ENCODE results near the gene MRPS30. TPM values are rescaled to one million over a fixed set of nuclear protein-coding genes. Genes with fewer than 3 reads are reported as not detected.

The MRPS30 gene
- total RNA-seq, 1 experiment from 2014 or later = 101 TPM

- CTCF ChIA-PET = interaction anchor here (1.9 kb wide), 1 partner anchor 915 kb away, joined by 4 read pairs; no protein-coding TSS in a partner anchor
- Histone ChIP-seq H3K27ac (ENCODE audit: low read depth, low read length) (no peak overlapping the region), H3K9ac (ENCODE audit: low read length) (no peak overlapping the region), H3K4me2 (ENCODE audit: low read length) (no peak overlapping the region), H3K4me1 (ENCODE audit: control insufficient read depth in 1 of 2, insufficient read depth in 2 of 2, low read length in 2 of 2) (no peaks in the 10 kb centered on the region), H2AFZ (ENCODE audit: low read depth, low read length, poor library complexity, severe bottlenecking) (no peak overlapping the region), H3K4me3 (replicated peaks in 1 of 2; ENCODE audit: low read depth in 1 of 2, low read length in 2 of 2) (no peak overlapping the region), H4K20me1 (ENCODE audit: insufficient read depth) (no peaks in the 10 kb centered on the region), H3K79me2 (ENCODE audit: insufficient read depth, low read length) (no peaks in the 10 kb centered on the region), H3K9me3 (ENCODE audit: control insufficient read depth in 1 of 2, insufficient read depth in 1 of 2, low read depth in 1 of 2, low read length in 2 of 2) (no peaks in the 10 kb centered on the region), H3K36me3 (ENCODE audit: control insufficient read depth in 1 of 2, insufficient read depth in 2 of 2, low read length in 2 of 2) (no peaks in the 10 kb centered on the region), H3K27me3 (ENCODE audit: insufficient read depth, low read length) (no peaks in the 10 kb centered on the region), H3K9me2 (ENCODE audit: insufficient read depth) (no peaks in the 10 kb centered on the region)
- no peak for DNase-seq (ENCODE audit: low read depth, low spot score)
- POLR2A ChIA-PET = no interaction called here
- intact Hi-C loops (cut with micrococcal nuclease) = loop anchor here (5.0 kb wide), 2 partner anchors 177 to 912 kb away; no protein-coding TSS in a partner anchor
- no peak for ATAC-seq
- RAD21 ChIA-PET (ENCODE audit: low non-redundant PET in 1 of 2, low total read pairs in 2 of 2, uncharacterized antibody in 2 of 2, unreplicated experiment in 2 of 2) = no interaction called here
- no TSS peak for BruUV-seq (replicated peaks)
- no peak for TF ChIP-seq RAD21 (IDR thresholded peaks at IDR 0.05; ENCODE audit: low read depth)
- no peak for TF ChIP-seq TCF7L2 (IDR thresholded peaks at IDR 0.05; ENCODE audit: borderline replicate concordance, extremely low read depth, insufficient read depth, insufficient read length)
- TF ChIP-seq ZBTB33 (IDR thresholded peaks at IDR 0.05; ENCODE audit: extremely low read depth, insufficient replicate concordance, low read length) = no peak
- no peak for TF ChIP-seq ELF1 (IDR thresholded peaks at IDR 0.05; ENCODE audit: borderline replicate concordance, low read depth)
- TF ChIP-seq, protein P1, sequence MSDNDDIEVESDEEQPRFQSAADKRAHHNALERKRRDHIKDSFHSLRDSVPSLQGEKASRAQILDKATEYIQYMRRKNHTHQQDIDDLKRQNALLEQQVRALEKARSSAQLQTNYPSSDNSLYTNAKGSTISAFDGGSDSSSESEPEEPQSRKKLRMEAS (IDR thresholded peaks at IDR 0.05) = no peak
- TF ChIP-seq ZNF274 (IDR thresholded peaks at IDR 0.05; ENCODE audit: low read depth, low read length) = no peak
- TF ChIP-seq YY1 (IDR thresholded peaks at IDR 0.05; ENCODE audit: extremely low read depth, insufficient replicate concordance, low read depth, low read length) = no peak
Observed at GRCh38 chr5:44860267-44860666, 51.5 kb downstream of the MRPS30 start.

Data from HCT116 (cell line).